PFSK-1 (cell line): ENCODE measurements around the gene KRTAP4-9.

ENCODE experiments used
- POLR2AphosphoS5 ChIP-seq: IDR thresholded peaks from 2 replicates; pipeline ENCODE4 v1.6.1; 2012; ENCODE audit warnings: low read depth, mild to moderate bottlenecking, control low read depth, low read length, moderate library complexity
- REST ChIP-seq, 2 experiments: IDR thresholded peaks; 2 replicates each; pipeline versions ENCODE4 v1.6.1 to v1.8.0; 2011 to 2012; ENCODE audit warnings: low read depth in 2 of 2, low read length in 2 of 2, control low read depth in 1 of 2, inconsistent platforms in 1 of 2, mild to moderate bottlenecking in 1 of 2, moderate library complexity in 1 of 2; ENCODE audit not compliant: insufficient read depth in 1 of 2
- SIN3A ChIP-seq: IDR thresholded peaks from 2 replicates; pipeline ENCODE4 v1.6.1; 2012; ENCODE audit warnings: mild to moderate bottlenecking, low read length, moderate library complexity, borderline replicate concordance; ENCODE audit not compliant: insufficient read depth
- TAF1 ChIP-seq: IDR thresholded peaks from 2 replicates; pipeline ENCODE4 v1.6.1; 2012; ENCODE audit warnings: low read length, control low read depth, borderline replicate concordance; ENCODE audit not compliant: insufficient read depth

- TF ChIP-seq TAF1 (no peak), POLR2AphosphoS5 (no peak), SIN3A (no peak), REST (IDR thresholded peaks at IDR 0.05; ENCODE audit: insufficient read depth in 1 of 2, low read depth in 2 of 2, low read length in 2 of 2) (no peak)
Observed at GRCh38 chr17:41107941-41108450, 2.8 kb downstream of the KRTAP4-9 start.
